ENCODE results near the gene ELOVL6. TPM values are rescaled to one million over a fixed set of nuclear protein-coding genes. Genes with fewer than 3 reads are reported as not detected.
A peak's percentile ranks its signal among the peaks of the same experiment; 100 is the strongest.

Gene ELOVL6
- total and polyA plus RNA-seq, 9 of the 15 experiments (the other 6 are each of a cell fraction or from before 2014, with no cell fraction given) = 18.3 to 82.6 (median 46.0) TPM

DNA sequence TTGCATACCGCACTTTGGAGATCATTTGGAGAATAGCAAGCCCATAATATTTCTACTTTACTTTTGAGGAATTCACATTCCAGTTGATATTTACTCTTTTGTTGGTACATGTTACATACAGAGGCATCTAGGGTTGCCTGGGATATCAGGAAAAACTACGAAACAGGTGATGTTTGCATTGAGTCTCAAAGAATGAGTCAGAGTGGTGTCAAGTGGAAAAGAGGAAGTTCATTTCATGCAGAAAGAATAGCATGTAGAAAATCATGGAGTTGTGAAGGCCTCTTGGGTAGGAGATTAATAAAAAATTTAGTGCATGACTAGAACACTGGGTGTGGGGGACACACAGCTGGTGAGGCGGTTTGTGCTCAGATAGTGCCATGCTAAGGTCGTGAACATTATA lies 33.5 kb upstream of the ELOVL6 start (continued):
- TF ChIP-seq JUN (IDR thresholded peaks at IDR 0.05; ENCODE audit: borderline replicate concordance, low read depth, low read length) (peak; percentile 64), JUN (CRISPR knock-in tag; IDR thresholded peaks at IDR 0.05; ENCODE audit: borderline replicate concordance) (no peak)

GRCh38 chr4:110229266-110229665 lies 30.9 kb upstream of the ELOVL6 start:
- FAIRE-seq (no peak), DNase-seq (ENCODE audit: extremely low read depth in 1 of 4, low spot score in 3 of 4) (no peak), ATAC-seq (no peak)
- H3K4me2 ChIP-seq (ENCODE audit: insufficient read depth, low read length) = no peak overlapping the region
- H4K20me1 ChIP-seq (replicated peaks; ENCODE audit: control insufficient read depth, insufficient read depth, low read length) = no peaks in the 10 kb centered on the region
- in situ Hi-C loops (cut with MboI) (no loop called here), intact Hi-C loops (cut with micrococcal nuclease) (no loop called here)
- no peak overlapping the region for H2AFZ ChIP-seq (ENCODE audit: low read depth, low read length)
- no peaks in the 10 kb centered on the region for H3K36me3 ChIP-seq (ENCODE audit: control insufficient read depth, insufficient read depth, low read length)
- peaks cover 0 to 12% of the 10 kb centered on the region in 2 experiments; a peak in 3 of 5 replicates for H3K4me1 ChIP-seq (replicated peaks in 1 of 2; ENCODE audit: control insufficient read depth in 2 of 2, insufficient read depth in 2 of 2, low read length in 2 of 2)
- no peaks in the 10 kb centered on the region for H3K9me1 ChIP-seq (ENCODE audit: control insufficient read depth, insufficient read depth, low read length)
- TF ChIP-seq TGIF2 (CRISPR knock-in tag; IDR thresholded peaks at IDR 0.05) (no peak), NFXL1 (CRISPR knock-in tag; IDR thresholded peaks at IDR 0.05) (no peak), NRF1 (conservative IDR thresholded peaks at IDR 0.05 in 1 of 2, IDR thresholded peaks at IDR 0.05 in 1 of 2) (no peak), GTF2A2 (tag; IDR thresholded peaks at IDR 0.05) (no peak), CEBPG (CRISPR knock-in tag; IDR thresholded peaks at IDR 0.05) (no peak), CEBPG (tag; conservative IDR thresholded peaks at IDR 0.05 in 1 of 2, IDR thresholded peaks at IDR 0.05 in 1 of 2) (no peak), EP300 (IDR thresholded peaks at IDR 0.05; ENCODE audit: low read length) (no peak), HDAC2 (IDR thresholded peaks at IDR 0.05) (no peak), HDAC1 (IDR thresholded peaks at IDR 0.05) (no peak)
- TF ChIP-seq, protein P1, sequence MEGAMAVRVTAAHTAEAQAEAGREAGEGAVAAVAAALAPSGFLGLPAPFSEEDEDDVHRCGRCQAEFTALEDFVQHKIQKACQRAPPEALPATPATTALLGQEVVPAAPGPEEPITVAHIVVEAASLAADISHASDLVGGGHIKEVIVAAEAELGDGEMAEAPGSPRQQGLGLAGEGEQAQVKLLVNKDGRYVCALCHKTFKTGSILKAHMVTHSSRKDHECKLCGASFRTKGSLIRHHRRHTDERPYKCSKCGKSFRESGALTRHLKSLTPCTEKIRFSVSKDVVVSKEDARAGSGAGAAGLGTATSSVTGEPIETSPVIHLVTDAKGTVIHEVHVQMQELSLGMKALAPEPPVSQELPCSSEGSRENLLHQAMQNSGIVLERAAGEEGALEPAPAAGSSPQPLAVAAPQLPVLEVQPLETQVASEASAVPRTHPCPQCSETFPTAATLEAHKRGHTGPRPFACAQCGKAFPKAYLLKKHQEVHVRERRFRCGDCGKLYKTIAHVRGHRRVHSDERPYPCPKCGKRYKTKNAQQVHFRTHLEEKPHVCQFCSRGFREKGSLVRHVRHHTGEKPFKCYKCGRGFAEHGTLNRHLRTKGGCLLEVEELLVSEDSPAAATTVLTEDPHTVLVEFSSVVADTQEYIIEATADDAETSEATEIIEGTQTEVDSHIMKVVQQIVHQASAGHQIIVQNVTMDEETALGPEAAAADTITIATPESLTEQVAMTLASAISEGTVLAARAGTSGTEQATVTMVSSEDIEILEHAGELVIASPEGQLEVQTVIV (CRISPR knock-in tag; IDR thresholded peaks at IDR 0.05; ENCODE audit: borderline replicate concordance) = no peak
- no peak overlapping the region for H3K9ac ChIP-seq (ENCODE audit: insufficient read depth in 1 of 2, low read depth in 2 of 2, low read length in 2 of 2)
- no peaks in the 10 kb centered on the region for H3K27me3 ChIP-seq (ENCODE audit: control insufficient read depth in 2 of 2, insufficient read depth in 2 of 2, low read length in 2 of 2)
- 59% methylated on average over 2 of the region's 2 CpGs for WGBS (ENCODE audit: insufficient coverage, low coverage, missing lambda C conversion rate)
- no TSS peak for BruUV-seq (replicated peaks)
- POLR2A ChIA-PET = no interaction called here
- CTCF ChIA-PET (ENCODE audit: low intra/inter-chr PET ratio) = no interaction called here
- no peak overlapping the region for H3K4me3 ChIP-seq
- no peaks in the 10 kb centered on the region for H3K79me2 ChIP-seq (ENCODE audit: control insufficient read depth, insufficient read depth, low read length)
- no peaks in the 10 kb centered on the region; the same call in 1 of the 2 replicates for H3K9me3 ChIP-seq (replicated peaks; ENCODE audit: control insufficient read depth, insufficient read depth, low read depth, low read length)
- no peak overlapping the region for H3K27ac ChIP-seq (ENCODE audit: extremely low read depth, low read depth, low read length)
